ENCODE measurements around the gene MTMR2.

DNA sequence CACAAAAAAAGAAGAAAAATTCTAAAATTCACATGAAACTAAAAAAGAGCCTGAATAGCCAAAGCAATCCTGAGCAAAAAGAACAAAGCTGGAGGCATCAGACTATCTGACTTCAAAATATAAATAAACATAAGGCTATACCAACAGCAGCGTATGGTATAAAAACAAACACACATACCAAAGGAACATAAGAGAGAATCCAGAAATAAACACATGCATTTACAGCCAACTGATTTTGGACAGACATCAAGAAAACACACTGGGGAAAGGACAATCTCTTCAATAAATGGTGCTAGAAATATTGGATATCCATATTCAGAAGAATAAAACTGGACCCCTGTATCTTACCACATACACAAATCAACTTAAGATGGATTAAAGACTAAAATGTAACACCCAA lies 2.8 kb upstream of the MTMR2 start:
- TF ChIP-seq ZNF17 (CRISPR knock-in tag; IDR thresholded peaks at IDR 0.05) = no peak
- no peak for TF ChIP-seq CHD2 (IDR thresholded peaks at IDR 0.05; ENCODE audit: low read depth, low read length)
- TF ChIP-seq, protein P1, sequence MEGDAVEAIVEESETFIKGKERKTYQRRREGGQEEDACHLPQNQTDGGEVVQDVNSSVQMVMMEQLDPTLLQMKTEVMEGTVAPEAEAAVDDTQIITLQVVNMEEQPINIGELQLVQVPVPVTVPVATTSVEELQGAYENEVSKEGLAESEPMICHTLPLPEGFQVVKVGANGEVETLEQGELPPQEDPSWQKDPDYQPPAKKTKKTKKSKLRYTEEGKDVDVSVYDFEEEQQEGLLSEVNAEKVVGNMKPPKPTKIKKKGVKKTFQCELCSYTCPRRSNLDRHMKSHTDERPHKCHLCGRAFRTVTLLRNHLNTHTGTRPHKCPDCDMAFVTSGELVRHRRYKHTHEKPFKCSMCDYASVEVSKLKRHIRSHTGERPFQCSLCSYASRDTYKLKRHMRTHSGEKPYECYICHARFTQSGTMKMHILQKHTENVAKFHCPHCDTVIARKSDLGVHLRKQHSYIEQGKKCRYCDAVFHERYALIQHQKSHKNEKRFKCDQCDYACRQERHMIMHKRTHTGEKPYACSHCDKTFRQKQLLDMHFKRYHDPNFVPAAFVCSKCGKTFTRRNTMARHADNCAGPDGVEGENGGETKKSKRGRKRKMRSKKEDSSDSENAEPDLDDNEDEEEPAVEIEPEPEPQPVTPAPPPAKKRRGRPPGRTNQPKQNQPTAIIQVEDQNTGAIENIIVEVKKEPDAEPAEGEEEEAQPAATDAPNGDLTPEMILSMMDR (CRISPR knock-in tag; IDR thresholded peaks at IDR 0.05) = no peak
- TF ChIP-seq SETDB1 (CRISPR knock-in tag; IDR thresholded peaks at IDR 0.05; ENCODE audit: borderline replicate concordance) = no peak
- TF ChIP-seq ELF4 (CRISPR knock-in tag; IDR thresholded peaks at IDR 0.05; ENCODE audit: borderline replicate concordance) = no peak
- no peak for TF ChIP-seq TCF7L2 (IDR thresholded peaks at IDR 0.05; ENCODE audit: low read depth, low read length)
- TF ChIP-seq CEBPG (CRISPR knock-in tag; IDR thresholded peaks at IDR 0.05) = no peak
- TF ChIP-seq EP300 (IDR thresholded peaks at IDR 0.05; ENCODE audit: low read depth in 2 of 2, low read length in 2 of 2) = no peak
- no peak for TF ChIP-seq EP300 (CRISPR knock-in tag; IDR thresholded peaks at IDR 0.05; ENCODE audit: borderline replicate concordance)
- TF ChIP-seq TBP (CRISPR knock-in tag; IDR thresholded peaks at IDR 0.05) = no peak
- no peak for TF ChIP-seq ZFY (CRISPR knock-in tag; IDR thresholded peaks at IDR 0.05)
- TF ChIP-seq POLR2A (IDR thresholded peaks at IDR 0.05; ENCODE audit: insufficient read depth in 1 of 2, low read depth in 2 of 2, low read length in 2 of 2) = no peak

Measured in HepG2 (cell line).